CD4-positive, alpha-beta memory T cell (primary cell): ENCODE measurements around the gene GPRC5B. TPM values are rescaled to one million over a fixed set of nuclear protein-coding genes. Genes with fewer than 3 reads are reported as not detected.

Experiments used
- CTCF ChIA-PET: fragments of 350-600 bp; sonication (Branson Sonifier 250); formaldehyde crosslinking; loops from one replicate; lab custom pipeline; 2021; ENCODE audit warnings: inconsistent platforms; ENCODE audit not compliant: partially characterized antibody; lab: Charles Lee
- POLR2A ChIA-PET: fragments of 350-600 bp; sonication (Branson Sonifier 250); formaldehyde crosslinking; loops from one replicate; lab custom pipeline; 2021; ENCODE audit not compliant: partially characterized antibody; lab: Charles Lee
- DNase-seq, 5 donors: peaks; one replicate each; pipeline versions ENCODE4 v3.0.0 to v3.0.0-alpha.2; 2020 to 2022; ENCODE audit warnings: mixed read lengths in 1 of 5
- H3K27ac ChIP-seq: one replicate; pipeline ENCODE4 v1.7.0; 2013; ENCODE audit warnings: low read depth, low read length
- H3K27me3 ChIP-seq: 2 replicates; pipeline ENCODE4 v1.7.0; 2013; ENCODE audit warnings: mild to moderate bottlenecking, low read length, moderate library complexity; ENCODE audit not compliant: insufficient read depth
- H3K36me3 ChIP-seq: 2 replicates; pipeline ENCODE4 v1.7.0; 2013; ENCODE audit warnings: mild to moderate bottlenecking, low read length, moderate library complexity; ENCODE audit not compliant: insufficient read depth
- H3K4me1 ChIP-seq: 2 replicates; pipeline ENCODE4 v1.7.0; 2013; ENCODE audit warnings: mild to moderate bottlenecking, low read length, moderate library complexity; ENCODE audit not compliant: insufficient read depth
- H3K4me3 ChIP-seq, 2 donors: one replicate each; pipeline ENCODE4 v1.7.0; 2013; ENCODE audit warnings: low read length in 2 of 2, mild to moderate bottlenecking in 1 of 2
- H3K9me3 ChIP-seq, 2 donors: one replicate each; pipeline ENCODE4 v1.7.0; 2013; ENCODE audit warnings: low read length in 2 of 2, control low read depth in 1 of 2; ENCODE audit not compliant: control insufficient read depth in 1 of 2
- H3K27ac Mint-ChIP-seq, 7 donors: one replicate each; pipeline ENCODE4 v1.8.0; 2020 to 2021; ENCODE audit warnings: mixed read lengths in 7 of 7, mild to moderate bottlenecking in 6 of 7, inconsistent platforms in 3 of 7, moderate library complexity in 3 of 7
- H3K27me3 Mint-ChIP-seq, 2 donors: one replicate each; pipeline ENCODE4 v1.8.0; 2020 to 2021; ENCODE audit warnings: mixed read lengths in 2 of 2
- H3K36me3 Mint-ChIP-seq, 2 donors: one replicate each; pipeline ENCODE4 v1.8.0; 2020 to 2021; ENCODE audit warnings: mixed read lengths in 2 of 2, inconsistent platforms in 1 of 2, mild to moderate bottlenecking in 1 of 2
- H3K4me1 Mint-ChIP-seq, 4 donors: one replicate each; pipeline ENCODE4 v1.8.0; 2020 to 2021; ENCODE audit warnings: mixed read lengths in 4 of 4, mild to moderate bottlenecking in 1 of 4
- H3K4me3 Mint-ChIP-seq, 8 donors: one replicate each; pipeline ENCODE4 v1.8.0; 2020 to 2021; ENCODE audit warnings: mixed read lengths in 8 of 8, mild to moderate bottlenecking in 7 of 8, moderate library complexity in 6 of 8, inconsistent platforms in 3 of 8
- H3K9me3 Mint-ChIP-seq, 8 donors: one replicate each; pipeline ENCODE4 v1.8.0; 2020 to 2021; ENCODE audit warnings: mixed read lengths in 8 of 8, mild to moderate bottlenecking in 5 of 8, inconsistent platforms in 3 of 8, moderate library complexity in 1 of 8
- intact Hi-C: fragments of 100-400 bp; cut with micrococcal nuclease; formaldehyde crosslinking; loops from one replicate; pipeline ENCODE4 v1.15.1; 2023
- polyA plus RNA-seq, 2 donors: library from polyadenylated mRNA; unstranded; fragments of 300-500 nt; fragmentation: Illumina TruSeq; gene quantifications; one replicate each; pipeline ENCODE4 v1.2.3, GENCODE V29; 2021
- total RNA-seq, 2 experiments: library from RNA; stranded (reverse); gene quantifications; one replicate each; pipeline ENCODE4 v1.2.3, GENCODE V29; 2021

The GPRC5B gene
- total and polyA plus RNA-seq, 4 experiments from 2014 or later: 1.7 to 2.4 TPM; not detected in 2

GRCh38 chr16:19898166-19898565 is 13.5 kb upstream of the GPRC5B start:
- Mint-ChIP-seq H3K27me3 (peaks cover 6 to 10% of the 10 kb centered on the region in 2 donors), H3K9me3 (no peaks in the 10 kb centered on the region), H3K36me3 (no peaks in the 10 kb centered on the region), H3K4me3 (no peak overlapping the region), H3K4me1 (peaks cover 0 to 4% (median 3%) of the 10 kb centered on the region in 4 donors), H3K27ac (no peak overlapping the region)
- Histone ChIP-seq H3K4me1 (no peaks in the 10 kb centered on the region), H3K27me3 (no peaks in the 10 kb centered on the region), H3K27ac (no peak overlapping the region), H3K9me3 (no peaks in the 10 kb centered on the region), H3K4me3 (no peak overlapping the region), H3K36me3 (no peaks in the 10 kb centered on the region)
- ChIA-PET POLR2A (no interaction called here), CTCF (interaction anchor here (0.7 to 3.6 kb wide), 6 partner anchors 10 to 817 kb away, joined by 3 to 19 read pairs (median 4); no protein-coding TSS in a partner anchor)
- intact Hi-C loops: no loop called here
- DNase-seq: no peak

- H3K4me3 Mint-ChIP-seq: no peak overlapping the region
- H3K36me3 Mint-ChIP-seq: no peaks in the 10 kb centered on the region
- Histone ChIP-seq H3K36me3 (no peaks in the 10 kb centered on the region), H3K4me3 (no peak overlapping the region), H3K4me1 (no peaks in the 10 kb centered on the region), H3K27me3 (no peaks in the 10 kb centered on the region), H3K27ac (no peak overlapping the region), H3K9me3 (no peaks in the 10 kb centered on the region)
- intact Hi-C loops: no loop called here
- H3K27ac Mint-ChIP-seq: no peak overlapping the region
- no peak for DNase-seq
- H3K9me3 Mint-ChIP-seq: no peaks in the 10 kb centered on the region
- CTCF ChIA-PET: interaction anchor here (0.7 to 3.6 kb wide), 3 partner anchors 11 to 866 kb away, joined by 4 to 19 read pairs (median 5); no protein-coding TSS in a partner anchor
- peaks cover 0 to 4% (median 3%) of the 10 kb centered on the region in 4 donors for H3K4me1 Mint-ChIP-seq
- peaks cover 6 to 10% of the 10 kb centered on the region in 2 donors for H3K27me3 Mint-ChIP-seq
- POLR2A ChIA-PET: no interaction called here
Observed at GRCh38 chr16:19896951-19897350, 12.3 kb upstream of the GPRC5B start.

- no peak for DNase-seq
- H3K4me1 Mint-ChIP-seq: peaks cover 0 to 4% (median 3%) of the 10 kb centered on the region in 4 donors
- H3K27me3 Mint-ChIP-seq: peaks cover 6 to 10% of the 10 kb centered on the region in 2 donors
Observed at GRCh38 chr16:19894586-19894985, 9.9 kb upstream of the GPRC5B start.

GRCh38 chr16:19892902-19893301 is 8.3 kb upstream of the GPRC5B start:
- H3K27ac ChIP-seq: no peak overlapping the region
- ChIA-PET CTCF (interaction anchor here (9.6 kb wide), 1 partner anchor 293 kb away, joined by 188 read pairs; no protein-coding TSS in a partner anchor), POLR2A (no interaction called here)
- H3K4me3 Mint-ChIP-seq: no peak overlapping the region
- no peaks in the 10 kb centered on the region for H3K9me3 ChIP-seq
- no peak overlapping the region for H3K27ac Mint-ChIP-seq
- peaks cover 0 to 3% (median 0%) of the 10 kb centered on the region in 8 donors for H3K9me3 Mint-ChIP-seq
- no peak overlapping the region for H3K4me3 ChIP-seq
- DNase-seq: no peak
- H3K27me3 ChIP-seq: no peaks in the 10 kb centered on the region
- no peaks in the 10 kb centered on the region for H3K36me3 Mint-ChIP-seq
- H3K36me3 ChIP-seq: no peaks in the 10 kb centered on the region
- H3K4me1 ChIP-seq: no peaks in the 10 kb centered on the region
- intact Hi-C loops: no loop called here
- H3K4me1 Mint-ChIP-seq: no peaks in the 10 kb centered on the region
- H3K27me3 Mint-ChIP-seq: peaks cover under 1 to 4% of the 10 kb centered on the region in 2 donors

More at GRCh38 chr16:19894586-19894985, 9.9 kb upstream of the GPRC5B start:
- Histone ChIP-seq H3K27me3 (no peaks in the 10 kb centered on the region), H3K4me3 (no peak overlapping the region), H3K4me1 (no peaks in the 10 kb centered on the region), H3K36me3 (no peaks in the 10 kb centered on the region), H3K9me3 (no peaks in the 10 kb centered on the region), H3K27ac (no peak overlapping the region)
- no peaks in the 10 kb centered on the region for H3K36me3 Mint-ChIP-seq
- ChIA-PET POLR2A (no interaction called here), CTCF (interaction anchor here (1.1 to 1.3 kb wide), 2 partner anchors 13 to 293 kb away, joined by 3 to 7 read pairs; no protein-coding TSS in a partner anchor)
- no peak overlapping the region for H3K4me3 Mint-ChIP-seq
- intact Hi-C loops: no loop called here
- H3K9me3 Mint-ChIP-seq: peaks cover 0 to 3% (median 0%) of the 10 kb centered on the region in 8 donors
- no peak overlapping the region for H3K27ac Mint-ChIP-seq

- DNase-seq: no peak
- Mint-ChIP-seq H3K9me3 (peaks cover 0 to 3% (median 0%) of the 10 kb centered on the region in 8 donors), H3K4me1 (peaks cover 7 to 10% (median 8%) of the 10 kb centered on the region in 4 donors), H3K36me3 (peaks cover 0 to 2% of the 10 kb centered on the region in 2 donors), H3K27me3 (peaks cover 0 to 7% of the 10 kb centered on the region in 2 donors), H3K27ac (no peak overlapping the region), H3K4me3 (no peak overlapping the region)
- ChIA-PET CTCF (interaction anchor here (1.4 to 9.6 kb wide), 4 partner anchors 16 to 334 kb away, joined by 3 to 188 read pairs (median 12); no protein-coding TSS in a partner anchor), POLR2A (no interaction called here)
- intact Hi-C loops: no loop called here
- Histone ChIP-seq H3K27me3 (no peaks in the 10 kb centered on the region), H3K9me3 (no peaks in the 10 kb centered on the region), H3K36me3 (no peaks in the 10 kb centered on the region), H3K4me3 (no peak overlapping the region), H3K4me1 (peaks cover 8% of the 10 kb centered on the region), H3K27ac (no peak overlapping the region)
Observed at GRCh38 chr16:19890901-19891300, 6.3 kb upstream of the GPRC5B start.

GRCh38 chr16:19888834-19889233 is 4.2 kb upstream of the GPRC5B start:
- H3K27me3 ChIP-seq: peaks cover 5% of the 10 kb centered on the region
- H3K36me3 ChIP-seq: no peaks in the 10 kb centered on the region
- peaks cover 13 to 21% (median 17%) of the 10 kb centered on the region in 4 donors for H3K4me1 Mint-ChIP-seq
- ChIA-PET CTCF (interaction anchor here (1.0 to 9.6 kb wide), 5 partner anchors 116 to 332 kb away, joined by 3 to 188 read pairs (median 59); partner anchors contain the start of gene VPS35L), POLR2A (interaction anchor here (0.8 kb wide), 1 partner anchor 287 kb away, joined by 3 read pairs; no protein-coding TSS in a partner anchor)
- intact Hi-C loops: loop anchor here (5.0 kb wide), 1 partner anchor 802 kb away; no protein-coding TSS in a partner anchor
- peaks cover 0 to 3% (median 0%) of the 10 kb centered on the region in 8 donors for H3K9me3 Mint-ChIP-seq
- no peak overlapping the region for H3K4me3 Mint-ChIP-seq
- H3K27ac Mint-ChIP-seq: no peak overlapping the region
- H3K27ac ChIP-seq: no peak overlapping the region
- H3K4me3 ChIP-seq: no peak overlapping the region
- H3K27me3 Mint-ChIP-seq: peaks cover 2 to 15% of the 10 kb centered on the region in 2 donors
- no peaks in the 10 kb centered on the region for H3K9me3 ChIP-seq
- no peak for DNase-seq
- peaks cover 17% of the 10 kb centered on the region for H3K4me1 ChIP-seq
- H3K36me3 Mint-ChIP-seq: peaks cover 0 to 2% of the 10 kb centered on the region in 2 donors
